Adrenal gland (tissue), 12 donors: Measurements from ENCODE around the gene DNAH9. TPM values are rescaled to one million over a fixed set of nuclear protein-coding genes. Genes with fewer than 3 reads are reported as not detected.

ENCODE experiments used
- DNase-seq, 7 donors: peaks; one replicate each; pipeline ENCODE4 v3.0.0-alpha.2; 2019 to 2020
- H3K27ac ChIP-seq, 5 donors: fragments of 200-600 bp; sonication (generic) in 4 of 5; 1 replicate in 3 of 5; 2 replicates in 2 of 5; pipeline versions ENCODE4 v1.5.1 to v1.8.0; 2016 to 2020; ENCODE audit warnings: mild to moderate bottlenecking in 1 of 5
- H3K27me3 ChIP-seq: fragments of 200-600 bp; 2 replicates; pipeline ENCODE4 v1.8.0; 2021
- H3K36me3 ChIP-seq, 2 donors: fragments of 200-600 bp; replicated peaks in 1 of 2; 1 replicate in 1 of 2; 2 replicates in 1 of 2; pipeline versions ENCODE4 v1.5.1 to v1.8.0; 2018 to 2022
- H3K4me1 ChIP-seq, 2 donors: fragments of 200-600 bp; replicated peaks in 1 of 2; 1 replicate in 1 of 2; 2 replicates in 1 of 2; pipeline versions ENCODE4 v1.5.1 to v1.8.0; 2018 to 2021
- H3K4me3 ChIP-seq, 4 donors: fragments of 200-600 bp; sonication (generic) in 3 of 4; one replicate each; pipeline ENCODE4 v1.5.1; 2016 to 2018
- H3K9me3 ChIP-seq, 3 donors: fragments of 200-600 bp; sonication (generic) in 1 of 3; replicated peaks in 1 of 3; 1 replicate in 2 of 3; 2 replicates in 1 of 3; pipeline versions ENCODE4 v1.5.1 to v1.8.0; 2016 to 2021
- POLR2A ChIP-seq, 2 donors: fragments of 450-650 bp; IDR thresholded peaks; one replicate each; pipeline ENCODE4 v1.6.1; 2017; ENCODE audit warnings: antibody characterized with exemption in 2 of 2, mild to moderate bottlenecking in 2 of 2, moderate library complexity in 1 of 2
- WGBS, 4 donors: extraction: QIAGEN DNeasy Blood & Tissue Kit in 2 of 4; methylation state at CpG; one replicate each; pipeline versions ENCODE4 v1.1.5 to v1.1.7; 2013 to 2017; 5-methylcytosine and 5-hydroxymethylcytosine counted together
- intact Hi-C, 2 donors: fragments of 100-400 bp; cut with DNase I; formaldehyde crosslinking; loops; one replicate each; pipeline versions ENCODE4 v1.14.1 to v1.15.0; 2022 to 2023
- polyA plus RNA-seq, 3 donors: library from polyadenylated mRNA; stranded (reverse); fragments of 200-250 nt in 2 of 3; fragments of 350-450 nt in 1 of 3; fragmentation: Illumina TruSeq in 1 of 3; extraction: RNeasy Lipid Tissue Mini Kit (QIAGEN cat#74804) in 1 of 3; gene quantifications; one replicate each; pipeline ENCODE4 v1.2.3, GENCODE V29; 2013 to 2014
- total RNA-seq, 9 donors: library from RNA; depleted of rRNA in 4 of 9; stranded (reverse); fragments of >200 nt in 4 of 9; fragments of 120-200 nt in 1 of 9; fragmentation: NEBNext Ultra II Directional in 1 of 9; extraction: Animal tissue kit (Norgen Biotek cat#: 25700) in 1 of 9; gene quantifications; one replicate each; pipeline versions ENCODE4 v1.1.0 to v1.2.4, GENCODE V29; 2013 to 2023
- TF ChIP-seq, protein P1 (sequence below), 6 experiments: fragments of 450-650 bp in 4 of 6; fragments of 200-600 bp in 2 of 6; sonication (generic) in 1 of 6; IDR thresholded peaks; 1 replicate in 5 of 6; 2 replicates in 1 of 6; pipeline versions ENCODE4 v1.5.1 to v1.8.0; 2016 to 2021; ENCODE audit warnings: antibody characterized with exemption in 6 of 6, mild to moderate bottlenecking in 2 of 6, moderate library complexity in 1 of 6
- donor health status: healthy with polysubstance abuse.
- donor health status: Bipolar disorder and iron deficiency.
- donor health status: DM: yes; HTN: yes; CAD: no.
- donor health status: DM: no; HTN: no; CAD: no.
- donor health status: DM: no; HTN: no; CAD: no.
- donor health status: DM: yes; HTN: yes; CAD: no.

The DNAH9 gene
- total and polyA plus RNA-seq, 12 donors, result 0.28 to 3.5 (median 1.2) TPM

DNA sequence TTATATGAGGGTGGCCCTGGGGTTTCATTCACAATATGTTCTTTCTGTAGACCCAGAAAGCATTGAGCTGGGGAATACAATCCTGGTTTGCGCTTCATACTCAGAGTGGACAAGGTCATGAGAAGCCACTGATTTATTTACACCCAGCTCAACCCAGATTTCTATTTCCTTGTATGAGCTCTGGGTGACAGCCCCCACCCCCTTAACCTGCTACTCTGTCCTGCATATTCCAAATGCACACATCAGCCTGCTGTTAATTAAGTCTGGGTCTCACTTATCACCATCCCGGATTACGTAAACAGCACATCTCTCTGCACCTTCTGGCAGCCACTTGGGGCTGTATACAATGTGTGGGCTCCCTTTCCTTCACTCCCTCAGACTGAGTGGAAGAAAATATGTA, 102.4 kb downstream of the DNAH9 start:
- 80 to 89% (median 83%) methylated on average over 3 of the region's 3 CpGs for WGBS, 4 donors
- no peaks in the 10 kb centered on the region for H3K4me1 ChIP-seq

DNA sequence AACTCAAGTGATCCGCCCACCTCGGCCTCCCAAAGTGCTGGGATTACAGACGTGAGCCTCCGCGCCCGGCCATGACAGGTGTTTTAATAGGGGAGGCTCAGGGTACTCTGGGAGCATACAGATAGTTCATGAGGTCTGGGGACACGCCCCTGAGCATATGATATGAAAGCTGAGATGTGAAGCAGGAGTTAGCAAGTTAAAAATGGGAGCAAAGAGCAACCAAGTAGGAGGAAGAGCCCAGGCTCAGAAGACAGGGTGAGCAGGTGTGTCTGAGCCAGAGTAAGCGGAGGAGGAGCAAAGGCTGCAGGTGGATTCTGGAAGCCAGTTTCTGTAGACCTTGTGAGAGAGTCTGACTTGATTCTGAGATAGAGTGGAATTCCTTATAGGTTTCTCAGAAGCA, 103.6 kb downstream of the DNAH9 start:
- intact Hi-C loops, result no loop called here
- H3K27ac ChIP-seq, result no peak overlapping the region
- no peaks in the 10 kb centered on the region for H3K9me3 ChIP-seq
- no peak for DNase-seq
- WGBS, 4 donors, result 66 to 76% (median 72%) methylated on average over 8 of the region's 8 CpGs
- H3K4me1 ChIP-seq, result no peaks in the 10 kb centered on the region
- no peaks in the 10 kb centered on the region for H3K36me3 ChIP-seq
- no peaks in the 10 kb centered on the region for H3K27me3 ChIP-seq
- no peak overlapping the region for H3K4me3 ChIP-seq
- TF ChIP-seq POLR2A (IDR thresholded peaks at IDR 0.05), result no peak
- TF ChIP-seq, protein P1, sequence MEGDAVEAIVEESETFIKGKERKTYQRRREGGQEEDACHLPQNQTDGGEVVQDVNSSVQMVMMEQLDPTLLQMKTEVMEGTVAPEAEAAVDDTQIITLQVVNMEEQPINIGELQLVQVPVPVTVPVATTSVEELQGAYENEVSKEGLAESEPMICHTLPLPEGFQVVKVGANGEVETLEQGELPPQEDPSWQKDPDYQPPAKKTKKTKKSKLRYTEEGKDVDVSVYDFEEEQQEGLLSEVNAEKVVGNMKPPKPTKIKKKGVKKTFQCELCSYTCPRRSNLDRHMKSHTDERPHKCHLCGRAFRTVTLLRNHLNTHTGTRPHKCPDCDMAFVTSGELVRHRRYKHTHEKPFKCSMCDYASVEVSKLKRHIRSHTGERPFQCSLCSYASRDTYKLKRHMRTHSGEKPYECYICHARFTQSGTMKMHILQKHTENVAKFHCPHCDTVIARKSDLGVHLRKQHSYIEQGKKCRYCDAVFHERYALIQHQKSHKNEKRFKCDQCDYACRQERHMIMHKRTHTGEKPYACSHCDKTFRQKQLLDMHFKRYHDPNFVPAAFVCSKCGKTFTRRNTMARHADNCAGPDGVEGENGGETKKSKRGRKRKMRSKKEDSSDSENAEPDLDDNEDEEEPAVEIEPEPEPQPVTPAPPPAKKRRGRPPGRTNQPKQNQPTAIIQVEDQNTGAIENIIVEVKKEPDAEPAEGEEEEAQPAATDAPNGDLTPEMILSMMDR (IDR thresholded peaks at IDR 0.05), result no peak

More for the DNA sequence above, 102.4 kb downstream of the DNAH9 start:
- DNase-seq, result no peak
- Histone ChIP-seq H3K36me3 (no peaks in the 10 kb centered on the region), H3K9me3 (no peaks in the 10 kb centered on the region), H3K27me3 (no peaks in the 10 kb centered on the region), H3K27ac (no peak overlapping the region), H3K4me3 (no peak overlapping the region)
- intact Hi-C loops, result no loop called here
- no peak for TF ChIP-seq POLR2A (IDR thresholded peaks at IDR 0.05)
- TF ChIP-seq, protein P1 (IDR thresholded peaks at IDR 0.05), result no peak

GRCh38 chr17:11704041-11704440, 105.8 kb downstream of the DNAH9 start:
- WGBS, 4 donors, result 88 to 94% (median 92%) methylated on average over 3 of the region's 3 CpGs
- Histone ChIP-seq H3K27me3 (no peaks in the 10 kb centered on the region), H3K4me1 (no peaks in the 10 kb centered on the region), H3K9me3 (no peaks in the 10 kb centered on the region), H3K4me3 (no peak overlapping the region), H3K36me3 (no peaks in the 10 kb centered on the region), H3K27ac (no peak overlapping the region)
- no peak for DNase-seq
- no peak for TF ChIP-seq POLR2A (IDR thresholded peaks at IDR 0.05)
- TF ChIP-seq, protein P1 (IDR thresholded peaks at IDR 0.05), result no peak
- intact Hi-C loops, result no loop called here

DNA sequence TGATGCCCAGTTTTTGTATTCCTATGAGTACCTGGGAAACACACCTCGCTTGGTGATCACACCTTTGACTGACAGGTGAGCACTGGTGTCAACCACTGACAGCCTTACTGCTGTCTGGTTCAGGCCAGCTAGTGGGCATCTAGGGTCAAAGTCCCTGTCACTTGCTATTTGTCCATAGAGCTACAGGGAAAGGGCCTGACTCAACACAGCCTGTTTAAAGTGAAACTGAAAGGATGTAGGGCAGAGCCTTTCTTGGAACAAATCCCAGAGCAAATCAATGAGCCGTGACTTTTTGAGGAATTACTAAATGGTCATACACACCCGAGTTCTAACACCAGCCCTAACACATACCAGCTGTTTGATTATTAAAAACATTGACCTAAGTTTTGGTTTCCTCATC, 106.8 kb downstream of the DNAH9 start:
- peak in 1 of 7 donors; percentile 1 for DNase-seq
- intact Hi-C loops, result no loop called here
- H3K9me3 ChIP-seq, result no peaks in the 10 kb centered on the region
- no peaks in the 10 kb centered on the region for H3K27me3 ChIP-seq
- H3K27ac ChIP-seq, result no peak overlapping the region
- H3K36me3 ChIP-seq, result no peaks in the 10 kb centered on the region
- no peaks in the 10 kb centered on the region for H3K4me1 ChIP-seq
- WGBS, 4 donors, result 22 to 39% (median 35%) methylated on average over 3 of the region's 3 CpGs
- peak overlapping the region in 1 of 4 donors; percentile 33 for H3K4me3 ChIP-seq
- TF ChIP-seq, protein P1 (IDR thresholded peaks at IDR 0.05), result no peak
- no peak for TF ChIP-seq POLR2A (IDR thresholded peaks at IDR 0.05)
